ENCODE measurements around the gene ITGB4.
A peak's percentile ranks its signal among the peaks of the same experiment; 100 is the strongest.

Gene ITGB4

GRCh38 chr17:75689441-75689873 is 31.8 kb upstream of the ITGB4 start:
- no peak overlapping the region for H3K27ac Mint-ChIP-seq
- no peaks in the 10 kb centered on the region for H3K27me3 Mint-ChIP-seq (ENCODE audit: low read depth, poor library complexity)
- no peak overlapping the region for H3K4me3 Mint-ChIP-seq
- H3K36me3 Mint-ChIP-seq (ENCODE audit: low read depth), result peaks cover 27% of the 10 kb centered on the region
- no peaks in the 10 kb centered on the region for H3K9me3 Mint-ChIP-seq
- peaks cover 19% of the 10 kb centered on the region for H3K4me1 Mint-ChIP-seq
- no peak for TF ChIP-seq CTCF (IDR thresholded peaks at IDR 0.05)
- DNase-seq, result no peak

- H3K36me3 Mint-ChIP-seq (ENCODE audit: low read depth), result peaks cover 28% of the 10 kb centered on the region
- H3K4me3 Mint-ChIP-seq, result no peak overlapping the region
- DNase-seq, result no peak
- TF ChIP-seq CTCF (IDR thresholded peaks at IDR 0.05), result no peak
- peak overlapping the region; percentile 83 for H3K27ac Mint-ChIP-seq
- H3K4me1 Mint-ChIP-seq, result peaks cover 19% of the 10 kb centered on the region
- no peaks in the 10 kb centered on the region for H3K9me3 Mint-ChIP-seq
- H3K27me3 Mint-ChIP-seq (ENCODE audit: low read depth, poor library complexity), result no peaks in the 10 kb centered on the region
Measured at GRCh38 chr17:75691371-75691791, 29.9 kb upstream of the ITGB4 start.

- Mint-ChIP-seq H3K27ac (peak overlapping the region; percentile 85), H3K27me3 (ENCODE audit: low read depth, poor library complexity) (no peaks in the 10 kb centered on the region), H3K4me1 (peaks cover 19% of the 10 kb centered on the region), H3K4me3 (no peak overlapping the region), H3K36me3 (ENCODE audit: low read depth) (peaks cover 29% of the 10 kb centered on the region), H3K9me3 (no peaks in the 10 kb centered on the region)
- DNase-seq, result no peak
- TF ChIP-seq CTCF (IDR thresholded peaks at IDR 0.05), result no peak
Measured at GRCh38 chr17:75691801-75692626, 29.2 kb upstream of the ITGB4 start.

- DNase-seq, result no peak
- Mint-ChIP-seq H3K36me3 (ENCODE audit: low read depth) (peaks cover 32% of the 10 kb centered on the region), H3K4me1 (peaks cover 19% of the 10 kb centered on the region), H3K4me3 (no peak overlapping the region), H3K27ac (no peak overlapping the region), H3K9me3 (no peaks in the 10 kb centered on the region), H3K27me3 (ENCODE audit: low read depth, poor library complexity) (no peaks in the 10 kb centered on the region)
- TF ChIP-seq CTCF (IDR thresholded peaks at IDR 0.05), result no peak
Measured at GRCh38 chr17:75692976-75693375, 28.3 kb upstream of the ITGB4 start.

GRCh38 chr17:75693500-75694481 is 27.5 kb upstream of the ITGB4 start:
- TF ChIP-seq CTCF (IDR thresholded peaks at IDR 0.05), result no peak
- DNase-seq, result no peak
- peaks cover 33% of the 10 kb centered on the region for H3K36me3 Mint-ChIP-seq (ENCODE audit: low read depth)
- no peaks in the 10 kb centered on the region for H3K9me3 Mint-ChIP-seq
- peaks cover 19% of the 10 kb centered on the region for H3K4me1 Mint-ChIP-seq
- H3K4me3 Mint-ChIP-seq, result no peak overlapping the region
- peak overlapping the region; percentile 39 for H3K27ac Mint-ChIP-seq
- H3K27me3 Mint-ChIP-seq (ENCODE audit: low read depth, poor library complexity), result no peaks in the 10 kb centered on the region
